ENCODE data around the gene PRKCB.

GRCh38 chr16:23981429-23982399 is 145.9 kb downstream of the PRKCB start:
- TF ChIP-seq POLR2A (IDR thresholded peaks at IDR 0.05; ENCODE audit: low read depth, low read length), result no peak
- TF ChIP-seq POLR2AphosphoS5 (IDR thresholded peaks at IDR 0.05; ENCODE audit: low read depth, low read length), result no peak
- TF ChIP-seq TAF1 (IDR thresholded peaks at IDR 0.05; ENCODE audit: borderline replicate concordance, low read depth, low read length), result no peak
